Caco-2 (cell line): ENCODE measurements around the gene LRRC10B. TPM values are rescaled to one million over a fixed set of nuclear protein-coding genes. Genes with fewer than 3 reads are reported as not detected.

Source experiments
- BruUV-seq: library from RNA; stranded (reverse); fragments of 400-500 nt; replicated peaks from 2 replicates; lab custom pipeline; 2021; lab: Mats Ljungman, UMichigan
- CTCF ChIA-PET: fragments of 300-600 bp; sonication (Branson Sonifier 250); formaldehyde crosslinking; loops from one replicate; lab custom pipeline; 2022; ENCODE audit warnings: antibody characterized with exemption; lab: Charles Lee
- POLR2A ChIA-PET: fragments of 300-600 bp; sonication (Branson Sonifier 250); formaldehyde crosslinking; loops from one replicate; lab custom pipeline; 2022; ENCODE audit warnings: antibody characterized with exemption; lab: Charles Lee
- DNase-seq, 2 experiments: peaks; one replicate each; pipeline versions ENCODE4 v3.0.0 to v3.0.0-alpha.2; 2020 to 2022
- H3K27me3 ChIP-seq: replicated peaks from 2 replicates; pipeline ENCODE4 v1.6.0; 2011; ENCODE audit warnings: low read length; ENCODE audit not compliant: control insufficient read depth, insufficient read depth
- H3K36me3 ChIP-seq: 2 replicates; pipeline ENCODE4 v1.5.1; 2011; ENCODE audit warnings: low read length; ENCODE audit not compliant: control insufficient read depth, insufficient read depth
- H3K4me1 ChIP-seq: fragments of 250-450 bp; sonication (Bioruptor Pico); 2 replicates; pipeline ENCODE4 v1.5.1; 2020; ENCODE audit warnings: mild to moderate bottlenecking
- H3K4me3 ChIP-seq: 2 replicates; pipeline ENCODE4 v1.5.1; 2011; ENCODE audit warnings: low read depth, mild to moderate bottlenecking, control low read depth, low read length
- H3K9me3 ChIP-seq: fragments of 250-450 bp; sonication (Bioruptor Pico); 2 replicates; pipeline ENCODE4 v1.5.1; 2020; ENCODE audit warnings: mild to moderate bottlenecking, moderate library complexity
- H3K27ac Mint-ChIP-seq: one replicate; pipeline ENCODE4 v1.8.0; 2022; ENCODE audit warnings: mixed read lengths; ENCODE audit not compliant: unreplicated experiment
- H3K27me3 Mint-ChIP-seq: one replicate; pipeline ENCODE4 v1.8.0; 2022; ENCODE audit warnings: mixed read lengths; ENCODE audit not compliant: insufficient read depth, unreplicated experiment
- H3K36me3 Mint-ChIP-seq: one replicate; pipeline ENCODE4 v1.8.0; 2022; ENCODE audit warnings: mild to moderate bottlenecking, mixed read lengths; ENCODE audit not compliant: insufficient read depth, unreplicated experiment
- H3K4me1 Mint-ChIP-seq: one replicate; pipeline ENCODE4 v1.8.0; 2022; ENCODE audit warnings: low read depth, mixed read lengths; ENCODE audit not compliant: unreplicated experiment
- H3K4me3 Mint-ChIP-seq: one replicate; pipeline ENCODE4 v1.8.0; 2022; ENCODE audit warnings: mild to moderate bottlenecking, moderate library complexity, mixed read lengths; ENCODE audit not compliant: unreplicated experiment
- H3K9me3 Mint-ChIP-seq: one replicate; pipeline ENCODE4 v1.8.0; 2022; ENCODE audit warnings: mixed read lengths; ENCODE audit not compliant: unreplicated experiment
- CTCF ChIP-seq, 2 experiments: fragments of 200-600 bp in 1 of 2; IDR thresholded peaks; 1 replicate in 1 of 2; 2 replicates in 1 of 2; pipeline versions ENCODE4 v1.5.1 to v1.8.0; 2011 to 2022; ENCODE audit warnings: antibody characterized with exemption in 1 of 2, control low read depth in 1 of 2, inconsistent platforms in 1 of 2, low read depth in 1 of 2, low read length in 1 of 2, mild to moderate bottlenecking in 1 of 2, moderate library complexity in 1 of 2; ENCODE audit not compliant: insufficient read depth in 1 of 2, severe bottlenecking in 1 of 2, unreplicated experiment in 1 of 2
- intact Hi-C: fragments of 100-400 bp; cut with micrococcal nuclease; formaldehyde crosslinking; loops from one replicate; pipeline ENCODE4 v1.10.0; 2022; ENCODE audit not compliant: unreplicated experiment
- total RNA-seq: library from RNA; stranded (reverse); gene quantifications from 2 replicates; pipeline ENCODE4 v1.2.3, GENCODE V29; 2022

LRRC10B gene
- total RNA-seq, 1 experiment from 2014 or later: 0.34 TPM

- Histone ChIP-seq H3K9me3 (no peaks in the 10 kb centered on the region), H3K27me3 (no peaks in the 10 kb centered on the region), H3K4me3 (no peak overlapping the region), H3K4me1 (peaks cover 16% of the 10 kb centered on the region), H3K36me3 (no peaks in the 10 kb centered on the region)
- H3K9me3 Mint-ChIP-seq: no peaks in the 10 kb centered on the region
- H3K27ac Mint-ChIP-seq: no peak overlapping the region
- H3K36me3 Mint-ChIP-seq: no peaks in the 10 kb centered on the region
- no peak for TF ChIP-seq CTCF (IDR thresholded peaks at IDR 0.05; ENCODE audit: insufficient read depth in 1 of 2, low read depth in 1 of 2, low read length in 1 of 2, severe bottlenecking in 1 of 2, unreplicated experiment in 1 of 2)
- no TSS peak for BruUV-seq
- no peak overlapping the region for H3K4me3 Mint-ChIP-seq
- DNase-seq: no peak
- ChIA-PET POLR2A (no interaction called here), CTCF (interaction anchor here (0.6 to 1.3 kb wide), 6 partner anchors 8 to 100 kb away, joined by 3 to 4 read pairs (median 3); no protein-coding TSS in a partner anchor)
- no peaks in the 10 kb centered on the region for H3K27me3 Mint-ChIP-seq
- intact Hi-C loops: no loop called here
- peaks cover 5% of the 10 kb centered on the region for H3K4me1 Mint-ChIP-seq
Measured at GRCh38 chr11:61526956-61527731, 18.6 kb downstream of the LRRC10B start.

DNA sequence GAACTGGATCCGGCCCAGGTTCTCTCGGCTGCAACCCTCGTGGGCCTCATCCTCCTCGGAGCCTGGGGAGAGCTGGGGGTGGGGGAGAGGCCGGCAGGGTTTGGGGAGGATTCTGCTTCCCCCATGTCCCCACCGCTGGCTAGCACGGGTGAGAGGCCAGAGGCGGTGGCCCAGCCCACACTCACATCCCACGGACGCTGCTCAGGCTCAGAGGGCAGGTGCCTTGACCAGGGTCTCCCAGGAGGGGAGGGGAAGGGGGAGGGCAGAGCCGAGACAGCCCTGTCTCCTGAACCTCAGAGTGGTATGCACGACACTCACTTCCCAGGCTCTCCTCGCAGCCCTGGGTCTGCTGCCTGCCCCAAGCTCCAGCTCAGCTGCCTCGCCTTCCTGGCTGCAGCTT lies 19.6 kb downstream of the LRRC10B start:
- ChIA-PET POLR2A (no interaction called here), CTCF (no interaction called here)
- Mint-ChIP-seq H3K36me3 (peaks cover 7% of the 10 kb centered on the region), H3K27me3 (no peaks in the 10 kb centered on the region), H3K27ac (no peak overlapping the region), H3K9me3 (no peaks in the 10 kb centered on the region), H3K4me1 (peaks cover 5% of the 10 kb centered on the region), H3K4me3 (no peak overlapping the region)
- H3K36me3 ChIP-seq: no peaks in the 10 kb centered on the region
- no TSS peak for BruUV-seq
- no peak for DNase-seq
- H3K4me1 ChIP-seq: peaks cover 26% of the 10 kb centered on the region
- intact Hi-C loops: no loop called here
- H3K9me3 ChIP-seq: no peaks in the 10 kb centered on the region
- H3K27me3 ChIP-seq: no peaks in the 10 kb centered on the region
- no peak for TF ChIP-seq CTCF (IDR thresholded peaks at IDR 0.05; ENCODE audit: insufficient read depth in 1 of 2, low read depth in 1 of 2, low read length in 1 of 2, severe bottlenecking in 1 of 2, unreplicated experiment in 1 of 2)
- no peak overlapping the region for H3K4me3 ChIP-seq

- ChIA-PET POLR2A (no interaction called here), CTCF (no interaction called here)
- peaks cover 10% of the 10 kb centered on the region for H3K36me3 Mint-ChIP-seq
- H3K4me3 Mint-ChIP-seq: no peak overlapping the region
- H3K27me3 Mint-ChIP-seq: no peaks in the 10 kb centered on the region
- H3K9me3 ChIP-seq: no peaks in the 10 kb centered on the region
- intact Hi-C loops: no loop called here
- H3K4me1 Mint-ChIP-seq: peaks cover 17% of the 10 kb centered on the region
- H3K4me1 ChIP-seq: peaks cover 34% of the 10 kb centered on the region
- H3K27ac Mint-ChIP-seq: no peak overlapping the region
- H3K9me3 Mint-ChIP-seq: no peaks in the 10 kb centered on the region
- no peak overlapping the region for H3K4me3 ChIP-seq
- H3K27me3 ChIP-seq: no peaks in the 10 kb centered on the region
- no TSS peak for BruUV-seq
- TF ChIP-seq CTCF (IDR thresholded peaks at IDR 0.05; ENCODE audit: insufficient read depth in 1 of 2, low read depth in 1 of 2, low read length in 1 of 2, severe bottlenecking in 1 of 2, unreplicated experiment in 1 of 2): no peak
- DNase-seq: no peak
- no peaks in the 10 kb centered on the region for H3K36me3 ChIP-seq
Measured at GRCh38 chr11:61529537-61530225, 21.1 kb downstream of the LRRC10B start.
